A673 (cell line): ENCODE data around the gene UPK1B.

Experiments used
- CTCF ChIP-seq: fragments of 300-800, 200-600 bp; sonication (generic); conservative IDR thresholded peaks from 2 replicates; pipeline ENCODE4 v1.5.1; 2017; ENCODE audit warnings: low read depth, mild to moderate bottlenecking, antibody characterized with exemption, low read length, moderate library complexity, mixed read lengths
- EZH2 ChIP-seq: fragments of 200-600 bp; sonication (generic); IDR thresholded peaks from 2 replicates; pipeline ENCODE4 v1.6.1; 2017; ENCODE audit warnings: borderline replicate concordance, low read depth, mild to moderate bottlenecking, mixed read lengths, antibody characterized with exemption, low read length; ENCODE audit not compliant: poor library complexity, severe bottlenecking

- no peak for TF ChIP-seq CTCF
- no peak for TF ChIP-seq EZH2
Measured at GRCh38 chr3:119184111-119184510, 10.7 kb downstream of the UPK1B start.
